ENCODE data around the gene RAB44.

RAB44 gene

GRCh38 chr6:36777801-36778200, 80.2 kb downstream of the RAB44 start:
- no peak for DNase-seq

- no peak for DNase-seq
Observed at GRCh38 chr6:36779227-36779626, 81.6 kb downstream of the RAB44 start.

- no peak for DNase-seq
Observed at GRCh38 chr6:36780442-36781177, 83.0 kb downstream of the RAB44 start.

- no peak for DNase-seq
Observed at GRCh38 chr6:36781669-36782068, 84.0 kb downstream of the RAB44 start.

Data from stimulated activated CD4-positive, alpha-beta T cell treated with anti-CD3 and anti-CD28 coated beads, Interleukin-2, amount 100 ng/mL, for 48 hours (primary cell).